Measurements from ENCODE around the gene YKT6. TPM values are rescaled to one million over a fixed set of nuclear protein-coding genes. Genes with fewer than 3 reads are reported as not detected.

Gene YKT6
- total and polyA plus RNA-seq, 2 donors (not counting 1 experiment from before 2014, with no cell fraction given) = 36.5 to 62.3 TPM

DNA sequence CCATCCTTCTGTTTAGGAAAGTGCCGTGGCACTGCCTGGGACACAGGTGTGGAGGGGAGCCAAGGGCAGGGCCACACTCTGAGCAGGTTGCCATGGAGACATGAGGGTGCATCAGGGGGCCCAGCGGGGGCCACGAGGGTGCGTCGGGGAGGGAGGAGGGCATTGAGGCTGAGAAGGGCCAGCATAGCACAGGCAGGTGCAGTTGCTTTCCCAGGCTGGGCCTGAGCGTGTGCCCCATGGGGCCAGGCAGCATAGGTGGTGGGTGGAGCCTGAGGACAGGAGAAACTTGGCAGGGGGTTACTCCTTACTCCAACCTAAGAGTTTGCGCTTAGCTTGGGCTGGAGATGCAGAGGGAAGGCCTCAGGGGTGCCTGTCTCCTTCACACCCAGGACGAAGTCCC, 15.2 kb downstream of the YKT6 start:
- ChIA-PET CTCF (interaction anchor here (1.6 kb wide), 1 partner anchor 25 kb away, joined by 4 read pairs; no protein-coding TSS in a partner anchor), POLR2A (no interaction called here)
- Histone ChIP-seq H3K4me3 (ENCODE audit: control extremely low read depth in 1 of 5, extremely low read depth in 1 of 5, insufficient read depth in 1 of 5, low read depth in 2 of 5, low read length in 4 of 5) (no peak overlapping the region), H3K27me3 (replicated peaks in 1 of 4; ENCODE audit: control extremely low read depth in 1 of 4, control insufficient read depth in 3 of 4, insufficient read depth in 4 of 4, low read length in 3 of 4) (no peaks in the 10 kb centered on the region), H3K4me1 (ENCODE audit: control insufficient read depth in 2 of 2, insufficient read depth in 2 of 2, low read length in 2 of 2) (peaks cover 0 to 10% of the 10 kb centered on the region in 2 donors), H2AFZ (ENCODE audit: insufficient read depth, low read depth, low read length, poor library complexity, severe bottlenecking) (no peak overlapping the region), H3K27ac (ENCODE audit: low read length in 2 of 2) (no peak overlapping the region), H3K79me2 (ENCODE audit: control insufficient read depth, insufficient read depth, low read length) (no peaks in the 10 kb centered on the region), H3K9ac (ENCODE audit: low read length) (no peak overlapping the region), H3K4me2 (replicated peaks; ENCODE audit: low read depth, low read length, poor library complexity, severe bottlenecking) (no peak overlapping the region), H3K9me3 (ENCODE audit: control extremely low read depth in 1 of 3, control insufficient read depth in 2 of 3, insufficient read depth in 1 of 3, low read length in 2 of 3) (no peaks in the 10 kb centered on the region), H4K20me1 (ENCODE audit: control insufficient read depth, insufficient read depth, low read length, poor library complexity, severe bottlenecking) (no peaks in the 10 kb centered on the region), H3K36me3 (replicated peaks in 1 of 2; ENCODE audit: control extremely low read depth in 1 of 2, control insufficient read depth in 1 of 2, extremely low read depth in 1 of 2, insufficient read depth in 2 of 2, low read length in 1 of 2) (peaks cover 0 to 26% of the 10 kb centered on the region in 2 experiments)
- DNase-seq = no peak
- H3K27ac Mint-ChIP-seq = no peak overlapping the region
- ATAC-seq (ENCODE audit: low read depth) = no peak
- H3K4me1 Mint-ChIP-seq = peaks cover 12% of the 10 kb centered on the region
- H3K27me3 Mint-ChIP-seq = no peaks in the 10 kb centered on the region
- WGBS (ENCODE audit: insufficient coverage) = 92% methylated on average over 8 of the region's 8 CpGs
- H3K9me3 Mint-ChIP-seq (ENCODE audit: insufficient read depth) = no peaks in the 10 kb centered on the region
- no peak overlapping the region for H3K4me3 Mint-ChIP-seq
- intact Hi-C loops (cut with micrococcal nuclease) = no loop called here
- TF ChIP-seq CTCF (IDR thresholded peaks at IDR 0.05) (no peak), EZH2 (IDR thresholded peaks at IDR 0.05; ENCODE audit: borderline replicate concordance, insufficient read depth, low read depth, low read length, poor library complexity, severe bottlenecking) (no peak)

- no peak overlapping the region for H3K4me3 Mint-ChIP-seq
- Histone ChIP-seq H3K36me3 (replicated peaks in 1 of 2; ENCODE audit: control extremely low read depth in 1 of 2, control insufficient read depth in 1 of 2, extremely low read depth in 1 of 2, insufficient read depth in 2 of 2, low read length in 1 of 2) (peaks cover 0 to 20% of the 10 kb centered on the region in 2 experiments), H3K9me3 (ENCODE audit: control extremely low read depth in 1 of 3, control insufficient read depth in 2 of 3, insufficient read depth in 1 of 3, low read length in 2 of 3) (no peaks in the 10 kb centered on the region), H3K4me3 (ENCODE audit: control extremely low read depth in 1 of 5, extremely low read depth in 1 of 5, insufficient read depth in 1 of 5, low read depth in 2 of 5, low read length in 4 of 5) (no peak overlapping the region), H3K9ac (ENCODE audit: low read length) (no peak overlapping the region), H4K20me1 (ENCODE audit: control insufficient read depth, insufficient read depth, low read length, poor library complexity, severe bottlenecking) (no peaks in the 10 kb centered on the region), H2AFZ (ENCODE audit: insufficient read depth, low read depth, low read length, poor library complexity, severe bottlenecking) (no peak overlapping the region), H3K4me1 (ENCODE audit: control insufficient read depth in 2 of 2, insufficient read depth in 2 of 2, low read length in 2 of 2) (peaks cover 0 to 10% of the 10 kb centered on the region in 2 donors), H3K27me3 (replicated peaks in 1 of 4; ENCODE audit: control extremely low read depth in 1 of 4, control insufficient read depth in 3 of 4, insufficient read depth in 4 of 4, low read length in 3 of 4) (no peaks in the 10 kb centered on the region), H3K27ac (ENCODE audit: low read length in 2 of 2) (no peak overlapping the region), H3K79me2 (ENCODE audit: control insufficient read depth, insufficient read depth, low read length) (no peaks in the 10 kb centered on the region), H3K4me2 (replicated peaks; ENCODE audit: low read depth, low read length, poor library complexity, severe bottlenecking) (no peak overlapping the region)
- intact Hi-C loops (cut with micrococcal nuclease) = no loop called here
- H3K27me3 Mint-ChIP-seq = no peaks in the 10 kb centered on the region
- H3K9me3 Mint-ChIP-seq (ENCODE audit: insufficient read depth) = no peaks in the 10 kb centered on the region
- DNase-seq (no peak), ATAC-seq (ENCODE audit: low read depth) (no peak)
- H3K27ac Mint-ChIP-seq = no peak overlapping the region
- CTCF ChIA-PET = no interaction called here
- WGBS (ENCODE audit: insufficient coverage) = 93% methylated on average over 12 of the region's 13 CpGs
- POLR2A ChIA-PET = no interaction called here
- H3K4me1 Mint-ChIP-seq = peaks cover 12% of the 10 kb centered on the region
- TF ChIP-seq EZH2 (IDR thresholded peaks at IDR 0.05; ENCODE audit: borderline replicate concordance, insufficient read depth, low read depth, low read length, poor library complexity, severe bottlenecking) = no peak
- TF ChIP-seq CTCF (IDR thresholded peaks at IDR 0.05) = no peak
These were observed 15.9 kb downstream of the YKT6 start for GRCh38 chr7:44216521-44217222.

Data from B cell (primary cell).